GM19463 (cell line): ENCODE measurements around the gene NOMO2.
"Not testable (repeated sequence)": the region's sequence is repeated elsewhere in the genome, so short reads cannot be mapped to it uniquely, and the experiment has no call there.

Experiments
- ATAC-seq: cut with Tn5 transposase; IDR thresholded peaks from one replicate; pipeline ENCODE4 v1.9.1; 2021; ENCODE audit warnings: mild to moderate bottlenecking, moderate library complexity; ENCODE audit not compliant: unreplicated experiment

Gene NOMO2

DNA sequence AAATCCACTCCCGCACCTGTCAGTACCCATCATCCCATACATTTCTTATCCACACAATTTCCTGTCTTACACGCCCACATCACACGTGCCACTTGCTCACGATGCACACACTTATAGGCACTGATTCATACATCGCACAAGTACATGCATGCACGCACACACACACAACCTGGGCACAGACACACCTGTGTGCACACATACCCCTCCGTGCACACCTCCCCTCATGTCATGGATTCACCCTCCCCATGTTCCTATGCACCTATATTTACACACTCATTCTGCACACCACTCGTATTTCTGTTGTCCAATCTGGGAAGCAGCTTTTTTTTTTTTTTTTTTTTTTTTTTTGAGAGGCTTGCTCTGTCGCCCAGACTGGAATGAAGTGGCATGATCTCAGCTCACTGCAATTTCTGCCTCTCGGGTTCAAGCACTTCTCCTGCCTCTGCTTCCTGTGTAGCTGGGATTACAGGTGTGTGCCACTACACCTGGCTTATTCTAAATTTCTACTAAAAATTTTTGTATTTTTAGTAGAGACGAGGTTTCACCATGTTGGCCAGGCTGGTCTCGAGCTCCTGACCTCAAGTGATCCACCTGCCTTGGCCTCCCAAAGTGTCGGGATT, 13.5 kb upstream of the NOMO2 start:
- ATAC-seq = not testable (repeated sequence)

DNA sequence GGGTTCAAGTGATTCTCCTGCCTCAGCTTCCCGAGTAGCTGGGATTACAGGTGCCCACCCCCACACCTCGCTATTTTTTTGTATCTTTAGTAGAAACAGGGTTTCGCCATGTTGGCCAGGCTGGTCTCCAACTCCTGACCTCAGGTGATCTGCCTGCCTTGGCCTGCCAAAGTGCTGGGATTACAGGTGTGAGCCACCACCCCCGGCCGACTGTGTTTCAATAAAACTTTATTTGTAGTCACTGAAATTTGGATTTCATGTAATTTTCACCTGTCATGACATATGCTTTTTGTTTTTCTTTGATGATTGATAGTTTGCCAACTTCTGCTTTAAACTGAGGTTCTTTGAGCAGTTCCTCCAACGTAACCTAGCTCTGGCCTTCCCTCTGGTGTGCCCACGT, 12.0 kb upstream of the NOMO2 start:
- not testable (repeated sequence) for ATAC-seq

DNA sequence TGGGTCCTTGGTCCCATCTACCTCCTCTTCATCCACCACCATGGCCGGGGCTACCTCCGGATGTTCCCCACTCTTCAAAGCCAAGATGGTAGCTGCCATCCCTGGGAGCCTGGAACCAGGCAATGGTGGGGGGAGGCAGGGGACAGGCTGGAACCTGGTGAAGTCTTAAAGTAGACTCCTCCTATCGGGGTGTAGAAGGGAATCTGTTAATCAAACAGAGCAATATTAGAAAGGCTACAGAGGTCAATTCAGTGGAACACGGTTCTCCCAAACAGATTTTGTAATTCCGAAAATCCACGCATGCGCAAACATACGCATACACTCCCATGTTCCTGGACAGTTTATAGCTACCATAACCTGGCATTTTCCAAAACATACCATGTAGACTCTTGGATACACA, 11.1 kb upstream of the NOMO2 start:
- ATAC-seq = not testable (repeated sequence)

DNA sequence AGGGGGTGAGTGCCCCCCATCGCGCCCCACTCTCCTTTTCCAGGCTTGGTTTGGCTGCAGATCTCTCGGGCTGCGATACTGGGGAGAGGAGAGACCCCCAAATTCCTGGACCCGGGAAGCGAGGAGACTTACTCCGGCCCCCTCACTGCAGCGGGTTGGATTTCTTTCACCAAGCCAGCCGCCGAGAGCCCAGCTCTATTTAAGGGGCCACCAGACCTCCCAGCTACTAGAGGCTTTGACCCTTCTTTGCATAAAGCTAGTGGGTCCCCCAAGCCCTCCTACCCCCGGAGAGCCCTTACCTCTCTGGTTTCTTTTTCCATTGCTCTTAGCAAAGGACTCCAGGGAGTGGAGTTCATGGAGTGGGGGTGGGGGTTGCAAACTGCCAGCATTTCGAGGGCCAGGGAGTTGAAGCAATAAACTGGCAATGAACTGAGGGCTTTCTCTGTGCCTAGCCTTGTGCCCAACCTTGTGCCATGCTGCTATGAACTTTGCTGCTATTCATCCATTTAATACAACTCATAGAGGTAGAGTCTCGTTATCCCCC, 9.5 kb upstream of the NOMO2 start:
- ATAC-seq = not testable (repeated sequence)

DNA sequence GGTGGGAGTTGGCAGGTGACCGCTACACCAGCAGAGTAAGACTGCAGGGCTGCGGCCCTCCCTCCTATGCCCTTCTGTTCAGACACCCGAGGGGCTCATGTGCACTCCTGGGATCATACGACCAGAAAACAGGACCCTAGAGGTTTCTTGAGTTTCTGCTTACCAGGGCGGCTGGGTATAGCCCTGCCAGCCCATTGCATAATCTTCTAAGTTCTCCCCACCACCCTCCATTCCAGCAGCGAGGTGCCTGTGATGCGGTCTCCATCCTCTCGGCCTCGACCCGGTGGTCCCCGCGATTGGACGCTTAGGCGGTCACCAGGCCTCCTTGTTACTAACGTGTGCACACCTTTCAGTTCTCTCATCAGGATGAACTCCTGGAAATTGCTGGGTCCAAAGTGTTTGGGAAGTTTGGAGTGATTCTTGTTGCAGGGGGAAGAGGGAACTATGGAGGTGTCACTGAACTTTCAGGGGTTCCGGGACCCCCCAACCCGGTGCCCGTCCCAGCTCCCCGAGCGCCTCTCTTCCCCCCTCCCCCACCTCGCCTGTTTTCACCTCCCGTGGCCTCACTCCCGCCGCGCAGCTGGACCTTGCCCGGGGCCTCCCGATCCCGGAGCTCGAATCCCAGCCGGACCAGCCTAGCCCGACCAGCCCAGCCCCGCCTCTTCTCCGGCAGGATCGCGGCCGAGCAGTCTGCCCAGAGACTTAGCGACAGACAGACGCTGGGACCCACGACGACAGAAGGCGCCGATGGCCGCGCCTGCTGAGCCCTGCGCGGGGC, 8.8 kb upstream of the NOMO2 start:
- not testable (repeated sequence) for ATAC-seq

DNA sequence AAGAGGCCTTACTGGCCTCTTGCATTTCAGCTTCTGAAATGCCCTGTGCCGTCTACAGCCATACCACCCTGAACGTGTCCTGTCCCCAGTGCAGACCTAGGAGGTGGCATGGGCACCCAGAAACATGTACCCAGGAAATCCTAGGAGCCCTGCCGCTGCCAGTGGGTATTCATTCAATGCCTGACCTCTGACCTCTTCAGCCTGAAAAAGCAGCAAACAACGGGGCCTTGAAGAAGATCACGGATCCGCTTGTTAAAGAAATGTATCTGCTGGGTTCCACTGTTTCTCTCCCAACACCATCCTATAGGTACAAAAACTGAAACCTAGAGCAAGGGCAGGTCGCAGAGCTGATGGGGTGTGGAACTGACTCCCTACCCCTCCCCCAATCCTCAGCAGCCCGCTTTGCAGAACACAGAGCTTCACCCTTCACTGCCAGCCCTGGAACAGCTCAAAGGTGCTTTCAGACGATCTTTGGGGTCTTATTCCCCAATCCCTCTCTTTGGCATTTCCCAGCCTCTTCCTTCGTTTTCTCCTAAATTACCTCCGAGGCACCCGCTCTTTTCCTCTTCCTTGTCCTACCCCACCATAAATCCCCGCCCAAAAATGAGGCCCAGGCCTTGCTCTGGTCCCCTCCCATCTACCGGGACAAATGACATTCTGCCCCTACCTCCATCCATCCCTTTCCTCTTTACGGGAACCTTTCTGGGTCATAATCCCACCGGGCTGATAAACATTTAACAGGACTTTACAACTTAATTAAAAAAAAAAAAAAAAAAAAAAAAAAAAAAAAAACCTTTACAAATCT, 1.3 kb downstream of the NOMO2 start:
- ATAC-seq = not testable (repeated sequence)

DNA sequence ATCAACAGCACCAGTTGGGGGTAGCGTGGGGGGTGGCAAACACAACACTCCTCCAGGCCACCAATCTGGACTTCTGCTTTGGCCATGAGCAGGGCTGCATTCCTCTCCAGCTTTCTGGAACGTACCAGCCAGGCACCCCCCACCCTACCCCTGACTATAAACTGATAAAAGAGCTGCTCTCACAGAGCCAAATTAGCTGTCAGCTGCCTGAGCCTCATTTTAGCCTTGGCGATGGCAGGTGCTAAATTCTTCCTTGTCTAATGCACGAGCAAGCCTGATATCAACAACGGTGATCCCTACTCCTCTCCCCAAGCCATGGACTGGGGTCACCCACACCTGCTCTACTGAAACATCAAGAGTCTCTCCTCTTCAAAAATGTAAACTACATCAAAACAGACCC, 8.2 kb downstream of the NOMO2 start:
- not testable (repeated sequence) for ATAC-seq

DNA sequence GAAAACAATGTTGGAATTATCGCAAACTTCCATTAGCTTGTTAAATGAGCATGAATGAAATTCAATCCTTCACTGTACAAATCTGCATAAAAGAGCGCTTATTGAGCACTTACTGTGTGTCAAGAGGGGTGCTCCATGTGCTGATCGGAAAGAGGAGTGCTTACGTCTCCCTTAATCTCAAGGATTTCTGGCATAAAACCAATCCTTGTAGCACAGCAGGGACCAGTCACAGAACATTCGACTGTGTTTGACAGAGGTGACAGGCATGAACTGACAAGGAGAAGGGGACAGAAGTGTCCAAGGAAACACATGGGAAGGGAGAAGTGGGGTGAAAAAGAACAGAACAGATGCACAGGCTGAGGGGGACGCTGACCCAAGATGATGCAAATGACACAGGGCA, 14.5 kb downstream of the NOMO2 start:
- not testable (repeated sequence) for ATAC-seq

DNA sequence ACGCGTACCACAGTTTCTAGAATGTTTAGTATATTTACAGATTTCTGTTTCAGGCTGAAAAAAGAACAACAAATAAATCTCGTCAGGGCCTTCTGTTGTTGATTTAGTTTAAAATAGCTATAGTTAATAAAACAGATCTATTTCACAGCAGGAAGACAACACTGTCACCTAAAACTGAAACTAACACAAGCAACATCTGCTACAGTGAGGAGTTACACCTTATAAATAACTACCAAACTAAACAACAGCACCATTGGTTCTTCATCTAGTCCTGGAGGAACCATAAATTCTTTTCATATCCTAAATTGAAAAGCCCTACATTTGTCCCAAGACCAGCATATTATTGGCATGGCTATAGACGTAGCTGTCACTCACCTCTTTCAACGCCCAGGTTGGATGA, 15.0 kb downstream of the NOMO2 start:
- not testable (repeated sequence) for ATAC-seq

DNA sequence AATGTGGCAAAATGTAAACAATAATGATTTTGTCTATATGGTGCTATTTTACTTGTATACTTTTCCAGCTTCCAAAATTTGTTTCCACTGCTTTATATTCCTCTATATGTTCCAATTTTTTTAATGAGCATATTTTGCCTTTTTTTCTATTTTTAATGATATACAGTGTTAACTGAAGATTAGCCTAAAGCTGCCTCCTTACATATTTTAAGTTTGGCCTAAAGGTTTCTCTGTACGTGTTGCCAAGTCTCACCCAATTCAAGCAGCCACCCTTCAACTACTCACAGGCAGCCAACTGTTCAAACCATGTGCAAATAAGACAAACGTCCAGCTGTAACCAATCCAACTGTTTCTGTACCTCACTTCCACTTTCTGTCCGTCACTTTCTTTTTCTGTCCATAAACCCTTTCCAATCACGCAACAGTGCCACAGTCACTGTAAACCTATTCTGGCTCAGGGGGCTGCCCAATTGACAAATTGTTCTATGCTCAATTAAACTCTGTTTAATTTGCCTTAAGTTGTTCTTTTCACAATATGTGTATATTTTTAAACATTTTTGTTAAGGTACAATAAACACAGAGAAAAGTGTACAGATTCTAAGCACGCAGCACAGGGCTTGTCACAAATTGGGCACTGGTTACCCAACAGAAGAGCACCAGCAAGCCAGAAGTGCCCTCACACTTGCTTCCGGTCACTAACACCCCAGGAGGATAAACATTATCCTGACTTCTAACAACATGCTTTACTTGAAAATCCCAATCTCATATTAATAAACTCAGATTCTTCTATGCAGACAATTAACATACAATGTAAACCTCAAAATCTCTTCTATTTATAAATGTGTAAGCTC, 17.4 kb downstream of the NOMO2 start:
- ATAC-seq = not testable (repeated sequence)

DNA sequence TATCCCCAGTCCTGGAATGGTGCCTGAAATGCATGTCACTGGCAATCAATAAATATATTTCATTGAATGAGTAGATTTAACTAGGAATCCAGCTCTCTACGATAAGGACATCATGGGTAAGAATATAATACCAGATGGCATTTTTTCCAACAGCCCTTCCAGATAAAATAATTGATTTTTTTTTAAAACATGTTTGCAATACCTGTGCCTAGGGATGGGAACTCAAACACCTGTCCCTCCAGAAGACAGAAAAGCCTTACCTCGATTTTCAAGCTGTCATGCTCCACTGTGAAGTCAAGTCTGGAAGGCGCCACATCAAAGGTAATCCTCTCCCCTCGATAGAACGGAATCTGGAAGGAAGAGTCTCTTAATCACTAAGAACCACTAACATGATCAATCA, 20.0 kb downstream of the NOMO2 start:
- ATAC-seq = not testable (repeated sequence)

DNA sequence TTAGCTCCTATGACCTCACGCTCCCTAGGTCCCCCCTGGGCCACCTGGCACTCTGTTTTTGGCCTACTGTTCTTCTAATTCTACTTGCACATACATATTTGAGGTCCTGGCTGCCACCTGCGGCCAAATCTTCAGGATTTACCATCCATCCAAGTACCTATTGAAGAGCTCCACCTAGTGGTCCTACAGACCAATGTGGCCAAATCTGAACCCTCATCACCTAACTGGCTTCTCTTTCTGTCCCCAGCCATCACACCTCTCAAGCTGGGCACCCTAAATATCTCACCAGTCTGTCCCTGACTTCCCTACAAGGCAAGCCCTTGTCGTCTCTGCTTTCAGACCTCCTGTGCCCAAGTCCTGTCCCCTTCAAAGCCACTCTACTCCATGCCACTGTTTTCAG, 24.9 kb downstream of the NOMO2 start:
- ATAC-seq = not testable (repeated sequence)

DNA sequence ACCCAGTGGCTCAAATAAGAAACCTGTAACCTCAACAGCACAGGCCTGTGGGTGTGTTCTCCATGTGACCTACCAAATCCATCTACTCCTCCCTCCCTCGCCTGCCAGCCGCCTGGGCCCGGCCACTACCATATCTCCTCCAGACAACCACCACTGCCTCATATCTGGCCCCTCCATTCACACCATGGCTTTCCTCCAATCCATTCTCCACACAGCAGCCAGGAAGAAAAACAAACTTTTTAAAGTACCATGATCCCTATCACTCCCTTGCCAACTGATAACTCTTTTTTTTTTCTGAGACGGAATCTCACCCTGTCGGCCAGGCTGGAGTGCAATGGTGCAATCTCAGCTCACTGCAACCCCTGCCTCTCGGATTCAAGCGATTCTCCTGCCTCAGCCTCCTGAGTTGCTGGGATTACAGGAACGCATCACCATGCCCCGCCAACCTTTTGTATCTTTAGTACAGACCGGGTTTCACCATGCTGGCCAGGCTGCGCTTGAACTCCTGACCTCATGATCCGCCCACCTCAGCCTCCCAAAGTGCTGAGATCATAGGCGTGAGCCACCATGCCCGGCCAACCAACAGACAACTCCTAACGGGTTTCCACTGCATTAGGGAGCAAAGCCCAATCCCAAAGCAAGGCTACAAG, 26.3 kb downstream of the NOMO2 start:
- ATAC-seq = not testable (repeated sequence)

DNA sequence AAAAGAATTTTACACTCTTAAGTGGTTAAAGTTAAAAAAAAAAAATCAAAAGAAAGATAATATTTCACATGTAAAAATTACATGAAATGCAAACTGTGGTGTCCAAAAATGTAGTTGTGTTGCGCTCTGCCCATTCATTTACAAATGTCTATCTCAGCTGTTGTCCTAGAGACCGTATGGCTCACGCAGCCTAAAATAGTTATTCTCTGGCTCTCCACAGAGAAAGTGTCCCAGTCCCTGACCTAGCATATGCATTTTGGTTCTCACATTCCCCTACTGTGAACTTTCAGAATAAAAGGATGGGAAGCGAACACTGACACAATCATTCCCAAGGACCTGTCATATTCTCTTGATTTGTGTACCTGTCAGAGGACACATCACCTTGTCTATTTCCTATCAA, 27.6 kb downstream of the NOMO2 start:
- not testable (repeated sequence) for ATAC-seq

DNA sequence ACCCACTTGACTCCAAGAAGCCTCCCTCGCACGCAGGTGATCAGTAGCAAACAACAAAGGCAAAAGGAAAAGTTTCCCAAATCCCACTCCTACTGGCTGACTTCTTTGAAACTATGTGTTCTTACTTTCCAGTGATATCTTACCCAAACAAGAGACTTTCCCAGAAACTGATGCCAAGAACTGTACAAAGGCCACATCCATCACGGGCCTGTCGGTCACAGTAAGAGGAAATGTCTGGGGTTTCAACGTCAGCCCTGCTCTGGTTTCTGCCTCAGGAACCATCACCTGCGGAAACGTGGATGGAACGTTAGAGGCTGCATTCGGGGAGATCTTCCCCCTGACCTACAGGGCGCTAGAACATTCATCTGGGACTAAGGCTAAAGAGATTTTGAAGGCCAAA, 30.6 kb downstream of the NOMO2 start:
- not testable (repeated sequence) for ATAC-seq

DNA sequence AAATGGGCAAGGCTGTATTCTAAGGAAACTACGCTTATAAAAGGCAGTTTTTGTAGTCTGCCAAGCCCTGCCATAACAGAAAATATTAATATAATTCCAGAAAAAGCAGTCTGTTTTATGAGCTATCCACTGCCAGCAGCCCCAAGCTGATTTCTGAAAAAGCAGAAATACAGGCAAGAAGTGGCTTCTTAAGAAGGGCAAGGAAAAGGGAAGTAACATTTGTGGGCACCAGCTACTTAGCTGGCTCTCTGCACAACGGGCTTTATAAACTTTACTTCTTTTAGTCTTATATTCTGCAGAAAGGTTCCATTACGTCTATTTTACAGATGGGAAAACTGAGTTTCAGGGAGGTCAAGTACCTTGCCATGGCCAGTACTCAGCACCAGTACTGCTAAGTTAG, 31.6 kb downstream of the NOMO2 start:
- not testable (repeated sequence) for ATAC-seq

DNA sequence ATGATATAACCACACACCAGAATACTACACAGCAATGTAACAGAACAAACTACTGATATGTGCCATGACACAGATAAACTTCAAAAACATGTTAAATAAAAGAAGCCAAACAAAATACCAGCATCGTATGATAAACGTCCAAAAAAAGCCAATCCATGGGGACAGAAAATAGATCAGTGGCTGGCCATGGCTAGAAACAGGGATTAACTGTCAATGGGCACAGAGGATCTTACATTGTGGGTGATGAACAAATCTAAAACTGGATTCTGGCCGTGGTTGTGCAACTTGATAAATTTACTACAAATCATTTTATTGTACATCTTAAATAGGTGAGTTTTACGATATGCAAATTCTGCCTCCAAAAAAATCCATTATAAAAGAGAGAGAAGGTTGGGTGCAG, 35.4 kb downstream of the NOMO2 start:
- not testable (repeated sequence) for ATAC-seq

DNA sequence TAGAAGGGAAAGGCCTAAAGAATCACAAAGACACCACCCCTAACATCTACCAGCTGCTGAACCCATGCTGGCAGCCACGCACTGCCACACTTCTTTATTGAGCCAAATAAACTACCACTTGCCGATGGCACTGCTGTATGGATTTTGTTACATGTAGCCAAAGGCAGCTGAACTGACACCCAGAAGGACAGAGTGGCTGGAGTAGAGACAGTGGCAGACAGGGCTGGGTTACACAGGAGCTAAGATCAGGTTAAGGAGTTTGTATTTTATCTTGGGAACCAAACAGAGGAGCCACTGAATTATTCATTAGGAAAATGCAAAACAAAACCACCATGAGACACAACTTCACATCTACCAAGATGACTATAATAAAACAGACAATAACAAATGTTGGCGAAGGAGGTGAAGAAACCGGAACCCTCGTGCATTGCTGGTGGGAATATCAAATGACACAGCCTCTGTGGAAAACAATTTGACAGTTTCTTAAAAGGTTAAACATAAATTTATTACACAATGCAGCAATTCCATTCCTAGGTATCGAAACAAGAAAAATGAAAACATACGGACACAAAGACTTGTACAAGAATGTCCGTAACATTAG, 35.9 kb downstream of the NOMO2 start:
- not testable (repeated sequence) for ATAC-seq

DNA sequence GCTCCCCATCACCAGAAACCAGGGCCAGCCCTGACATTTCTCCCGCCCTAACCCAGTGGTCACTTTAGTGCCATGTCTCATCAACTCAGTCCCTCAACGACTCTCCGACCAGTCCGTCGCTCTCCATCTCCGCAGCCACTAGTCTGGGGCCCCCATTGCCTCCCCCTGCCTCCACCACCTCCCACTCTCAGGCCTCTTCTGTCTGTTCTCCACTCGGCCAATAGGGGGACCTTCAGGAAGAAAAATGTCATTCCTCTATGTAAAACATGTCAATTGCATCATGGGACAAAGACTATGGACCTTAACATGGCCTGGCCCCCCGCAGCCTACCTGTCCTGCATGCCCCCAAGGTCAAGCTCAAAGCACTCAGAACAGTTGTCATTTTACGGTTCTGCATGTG, 39.3 kb downstream of the NOMO2 start:
- ATAC-seq = not testable (repeated sequence)
